HL-60 (cell line): ENCODE data around the gene PSMD12.

Experiments
- POLR2AphosphoS5 ChIP-seq: IDR thresholded peaks from 2 replicates; pipeline ENCODE4 v1.6.1; 2012; ENCODE audit warnings: low read depth
- SPI1 ChIP-seq: IDR thresholded peaks from 2 replicates; pipeline ENCODE4 v1.6.1; 2012; ENCODE audit warnings: low read depth, mild to moderate bottlenecking, borderline replicate concordance
- TF ChIP-seq, protein P1 (sequence below): IDR thresholded peaks from one replicate; pipeline ENCODE4 v1.5.1; 2011; ENCODE audit warnings: low read length, control low read depth, inconsistent platforms; ENCODE audit not compliant: insufficient read depth
- TF ChIP-seq, protein P2 (sequence below): IDR thresholded peaks from 2 replicates; pipeline ENCODE4 v1.6.1; 2012; ENCODE audit warnings: low read depth; ENCODE audit not compliant: insufficient replicate concordance

DNA sequence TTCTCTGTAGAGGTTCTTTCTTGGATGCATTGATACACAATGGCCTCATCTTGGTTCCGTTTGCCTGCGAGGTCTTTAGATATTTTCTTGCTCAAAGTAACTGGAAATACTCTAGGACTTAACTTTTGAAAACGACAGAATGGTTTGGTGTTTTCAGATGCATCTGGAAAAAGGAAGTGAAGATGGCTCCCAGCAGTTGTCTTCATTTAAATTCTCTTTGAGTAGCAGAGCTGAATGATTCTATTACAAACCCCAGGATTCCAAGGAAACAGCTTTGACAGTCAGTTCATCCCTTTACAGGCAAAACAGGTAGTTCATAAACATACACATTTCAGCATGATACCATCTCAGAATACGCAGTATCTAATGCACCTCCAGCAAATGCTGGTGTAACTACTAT is 54.8 kb downstream of the PSMD12 start:
- TF ChIP-seq, protein P1, sequence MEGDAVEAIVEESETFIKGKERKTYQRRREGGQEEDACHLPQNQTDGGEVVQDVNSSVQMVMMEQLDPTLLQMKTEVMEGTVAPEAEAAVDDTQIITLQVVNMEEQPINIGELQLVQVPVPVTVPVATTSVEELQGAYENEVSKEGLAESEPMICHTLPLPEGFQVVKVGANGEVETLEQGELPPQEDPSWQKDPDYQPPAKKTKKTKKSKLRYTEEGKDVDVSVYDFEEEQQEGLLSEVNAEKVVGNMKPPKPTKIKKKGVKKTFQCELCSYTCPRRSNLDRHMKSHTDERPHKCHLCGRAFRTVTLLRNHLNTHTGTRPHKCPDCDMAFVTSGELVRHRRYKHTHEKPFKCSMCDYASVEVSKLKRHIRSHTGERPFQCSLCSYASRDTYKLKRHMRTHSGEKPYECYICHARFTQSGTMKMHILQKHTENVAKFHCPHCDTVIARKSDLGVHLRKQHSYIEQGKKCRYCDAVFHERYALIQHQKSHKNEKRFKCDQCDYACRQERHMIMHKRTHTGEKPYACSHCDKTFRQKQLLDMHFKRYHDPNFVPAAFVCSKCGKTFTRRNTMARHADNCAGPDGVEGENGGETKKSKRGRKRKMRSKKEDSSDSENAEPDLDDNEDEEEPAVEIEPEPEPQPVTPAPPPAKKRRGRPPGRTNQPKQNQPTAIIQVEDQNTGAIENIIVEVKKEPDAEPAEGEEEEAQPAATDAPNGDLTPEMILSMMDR: no peak
- TF ChIP-seq, protein P2, sequence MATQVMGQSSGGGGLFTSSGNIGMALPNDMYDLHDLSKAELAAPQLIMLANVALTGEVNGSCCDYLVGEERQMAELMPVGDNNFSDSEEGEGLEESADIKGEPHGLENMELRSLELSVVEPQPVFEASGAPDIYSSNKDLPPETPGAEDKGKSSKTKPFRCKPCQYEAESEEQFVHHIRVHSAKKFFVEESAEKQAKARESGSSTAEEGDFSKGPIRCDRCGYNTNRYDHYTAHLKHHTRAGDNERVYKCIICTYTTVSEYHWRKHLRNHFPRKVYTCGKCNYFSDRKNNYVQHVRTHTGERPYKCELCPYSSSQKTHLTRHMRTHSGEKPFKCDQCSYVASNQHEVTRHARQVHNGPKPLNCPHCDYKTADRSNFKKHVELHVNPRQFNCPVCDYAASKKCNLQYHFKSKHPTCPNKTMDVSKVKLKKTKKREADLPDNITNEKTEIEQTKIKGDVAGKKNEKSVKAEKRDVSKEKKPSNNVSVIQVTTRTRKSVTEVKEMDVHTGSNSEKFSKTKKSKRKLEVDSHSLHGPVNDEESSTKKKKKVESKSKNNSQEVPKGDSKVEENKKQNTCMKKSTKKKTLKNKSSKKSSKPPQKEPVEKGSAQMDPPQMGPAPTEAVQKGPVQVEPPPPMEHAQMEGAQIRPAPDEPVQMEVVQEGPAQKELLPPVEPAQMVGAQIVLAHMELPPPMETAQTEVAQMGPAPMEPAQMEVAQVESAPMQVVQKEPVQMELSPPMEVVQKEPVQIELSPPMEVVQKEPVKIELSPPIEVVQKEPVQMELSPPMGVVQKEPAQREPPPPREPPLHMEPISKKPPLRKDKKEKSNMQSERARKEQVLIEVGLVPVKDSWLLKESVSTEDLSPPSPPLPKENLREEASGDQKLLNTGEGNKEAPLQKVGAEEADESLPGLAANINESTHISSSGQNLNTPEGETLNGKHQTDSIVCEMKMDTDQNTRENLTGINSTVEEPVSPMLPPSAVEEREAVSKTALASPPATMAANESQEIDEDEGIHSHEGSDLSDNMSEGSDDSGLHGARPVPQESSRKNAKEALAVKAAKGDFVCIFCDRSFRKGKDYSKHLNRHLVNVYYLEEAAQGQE: no peak
- no peak for TF ChIP-seq POLR2AphosphoS5
- TF ChIP-seq SPI1: peak; percentile 57; the same call in 1 of the 2 replicates
